K562 (cell line): ENCODE measurements around the gene TPCN1. TPM values are rescaled to one million over a fixed set of nuclear protein-coding genes. Genes with fewer than 3 reads are reported as not detected.

Source experiments
- ATAC-seq: fragments of 200-7000 bp; cut with Tn5 transposase; 3 replicates; pipeline ENCODE4 v1.9.1; 2020; ENCODE audit warnings: moderate library complexity
- BruUV-seq: library from RNA; stranded (reverse); fragments of 400-500 nt; replicated peaks from 2 replicates; lab custom pipeline; 2021; lab: Mats Ljungman, UMichigan
- CTCF ChIA-PET: fragments of 300-600 bp; formaldehyde crosslinking; extraction: SDS; loops from one replicate; lab custom pipeline; 2021; ENCODE audit warnings: low intra/inter-chr PET ratio; lab: Yijun Ruan, JAX
- POLR2A ChIA-PET: fragments of 300-600, 350-650 bp; sonication (Branson Sonifier 250); formaldehyde crosslinking; extraction: SDS; loops from one replicate; lab custom pipeline; 2021; ENCODE audit warnings: antibody characterized with exemption, inconsistent platforms; lab: Yijun Ruan, JAX
- DNase-seq, 4 experiments: peaks; one replicate each; pipeline versions ENCODE4 v3.0.0 to v3.0.0-alpha.2; 2011 to 2018; ENCODE audit warnings: low spot score in 3 of 4, mixed read lengths in 3 of 4; ENCODE audit errors: extremely low read depth in 1 of 4
- FAIRE-seq: peaks from 2 replicates; lab custom pipeline; 2011; peaks lifted over from hg19 to GRCh38; lab: Jason Lieb, UNC
- H2AFZ ChIP-seq: 2 replicates; pipeline ENCODE4 v1.6.0; 2011; ENCODE audit warnings: low read depth, low read length, control low read depth, inconsistent platforms
- H3K27ac ChIP-seq: fragments of 200-600 bp; 3 replicates; pipeline ENCODE4 v1.8.0; 2011; ENCODE audit warnings: low read depth, mild to moderate bottlenecking, control low read depth, inconsistent platforms, low read length, moderate library complexity, mixed read lengths; ENCODE audit errors: extremely low read depth
- H3K27me3 ChIP-seq, 2 experiments: fragments of 300-600 bp in 1 of 2; 2 replicates in 1 of 2; 3 replicates in 1 of 2; pipeline versions ENCODE4 v1.6.0 to v1.8.0; 2011; ENCODE audit warnings: inconsistent platforms in 2 of 2, low read length in 2 of 2, mild to moderate bottlenecking in 1 of 2, mixed read lengths in 1 of 2, moderate library complexity in 1 of 2; ENCODE audit not compliant: control insufficient read depth in 2 of 2, insufficient read depth in 2 of 2
- H3K36me3 ChIP-seq: fragments of 300-600 bp; 3 replicates; pipeline ENCODE4 v1.8.0; 2011; ENCODE audit warnings: mild to moderate bottlenecking, low read length, inconsistent platforms; ENCODE audit not compliant: control insufficient read depth, insufficient read depth
- H3K4me1 ChIP-seq, 2 experiments: fragments of 200-600 bp in 1 of 2; replicated peaks in 1 of 2; 2 replicates in 1 of 2; 3 replicates in 1 of 2; pipeline versions ENCODE4 v1.5.1 to v1.8.0; 2011; ENCODE audit warnings: inconsistent platforms in 2 of 2, low read length in 2 of 2, mild to moderate bottlenecking in 1 of 2, mixed read lengths in 1 of 2, moderate library complexity in 1 of 2; ENCODE audit not compliant: control insufficient read depth in 2 of 2, insufficient read depth in 2 of 2
- H3K4me2 ChIP-seq: 2 replicates; pipeline ENCODE4 v1.6.1; 2011; ENCODE audit warnings: low read length, control low read depth, inconsistent platforms, mixed read lengths; ENCODE audit not compliant: insufficient read depth
- H3K4me3 ChIP-seq: fragments of 200-600 bp; sonication (generic), shearing (Covaris generic); 2 replicates; pipeline ENCODE4 v1.5.1; 2016; ENCODE audit warnings: control low read depth, inconsistent platforms
- H3K79me2 ChIP-seq: fragments of 200-600 bp; 3 replicates; pipeline ENCODE4 v1.8.0; 2011; ENCODE audit warnings: low read length, inconsistent platforms; ENCODE audit not compliant: control insufficient read depth, insufficient read depth
- H3K9ac ChIP-seq, 2 experiments: 2 replicates each; pipeline versions ENCODE4 v1.6.0 to v1.6.1; 2011; ENCODE audit warnings: low read depth in 2 of 2, low read length in 2 of 2, control low read depth in 1 of 2, inconsistent platforms in 1 of 2, mild to moderate bottlenecking in 1 of 2, mixed read lengths in 1 of 2; ENCODE audit not compliant: insufficient read depth in 1 of 2
- H3K9me1 ChIP-seq: one replicate; pipeline ENCODE4 v1.6.0; 2011; ENCODE audit warnings: inconsistent platforms, mild to moderate bottlenecking, low read length, moderate library complexity; ENCODE audit not compliant: control insufficient read depth, insufficient read depth
- H3K9me3 ChIP-seq: replicated peaks from 2 replicates; pipeline ENCODE4 v1.5.1; 2011; ENCODE audit warnings: low read depth, low read length, inconsistent platforms; ENCODE audit not compliant: control insufficient read depth, insufficient read depth
- H4K20me1 ChIP-seq: replicated peaks from 2 replicates; pipeline ENCODE4 v1.6.1; 2011; ENCODE audit warnings: low read length, inconsistent platforms, mixed read lengths; ENCODE audit not compliant: control insufficient read depth, insufficient read depth
- ZNF134 ChIP-seq: fragments of 250-450 bp; sonication (Bioruptor Pico); conservative IDR thresholded peaks from 2 replicates; pipeline ENCODE4 v1.4.0; 2020
- ZNF217 ChIP-seq: sonication (generic); formaldehyde crosslinking; IDR thresholded peaks from 2 replicates; pipeline ENCODE4 v1.8.0; 2022; ENCODE audit warnings: mild to moderate bottlenecking, missing genetic modification reagents
- WGBS: fragments of 100-300 bp; shearing (Covaris generic); methylation state at CpG from one replicate; pipeline ENCODE4 v1.1.6; 2016; ENCODE audit warnings: low coverage, mixed read lengths; ENCODE audit not compliant: insufficient coverage; ENCODE audit errors: missing lambda C conversion rate; 5-methylcytosine and 5-hydroxymethylcytosine counted together
- in situ Hi-C: fragments of 300-500 bp; cut with MboI; formaldehyde crosslinking; loops from 4 replicates; pipeline ENCODE4 v1.15.0; 2018; ENCODE audit warnings: inconsistent platforms, mixed read lengths
- intact Hi-C: fragments of 100-400 bp; cut with micrococcal nuclease; formaldehyde crosslinking; loops from 2 replicates; pipeline ENCODE4 v1.14.2; 2022
- polyA plus RNA-seq, 8 experiments: library from polyadenylated mRNA; depleted of rRNA in 4 of 8; stranded (reverse) in 5 of 8; unstranded in 3 of 8; fragments of >200 nt; fragmentation: Nextera tagmentation in 2 of 8; fragmentation: Illumina TruSeq in 1 of 8; extraction: Ambion mirVana in 2 of 8; extraction: Trizol in 1 of 8; gene quantifications; 2 replicates each; pipeline versions ENCODE4 v1.2.1 to v1.2.3, GENCODE V29; 2011 to 2014; ENCODE audit warnings: inconsistent platforms in 1 of 8, missing spikeins in 1 of 8
- total RNA-seq, 7 experiments: library from RNA; depleted of rRNA in 6 of 7; stranded (reverse); fragments of >200 nt in 6 of 7; fragmentation: Illumina TruSeq in 2 of 7; extraction: Trizol in 2 of 7; gene quantifications; 2 replicates each; pipeline versions ENCODE4 v1.2.1 to v1.2.3, GENCODE V29; 2011 to 2021; ENCODE audit warnings: low replicate concordance in 1 of 7

The TPCN1 gene
- total and polyA plus RNA-seq, 9 of the 15 experiments (the other 6 are each of a cell fraction or from before 2014, with no cell fraction given) = 0.80 to 23.8 (median 7.4) TPM

DNA sequence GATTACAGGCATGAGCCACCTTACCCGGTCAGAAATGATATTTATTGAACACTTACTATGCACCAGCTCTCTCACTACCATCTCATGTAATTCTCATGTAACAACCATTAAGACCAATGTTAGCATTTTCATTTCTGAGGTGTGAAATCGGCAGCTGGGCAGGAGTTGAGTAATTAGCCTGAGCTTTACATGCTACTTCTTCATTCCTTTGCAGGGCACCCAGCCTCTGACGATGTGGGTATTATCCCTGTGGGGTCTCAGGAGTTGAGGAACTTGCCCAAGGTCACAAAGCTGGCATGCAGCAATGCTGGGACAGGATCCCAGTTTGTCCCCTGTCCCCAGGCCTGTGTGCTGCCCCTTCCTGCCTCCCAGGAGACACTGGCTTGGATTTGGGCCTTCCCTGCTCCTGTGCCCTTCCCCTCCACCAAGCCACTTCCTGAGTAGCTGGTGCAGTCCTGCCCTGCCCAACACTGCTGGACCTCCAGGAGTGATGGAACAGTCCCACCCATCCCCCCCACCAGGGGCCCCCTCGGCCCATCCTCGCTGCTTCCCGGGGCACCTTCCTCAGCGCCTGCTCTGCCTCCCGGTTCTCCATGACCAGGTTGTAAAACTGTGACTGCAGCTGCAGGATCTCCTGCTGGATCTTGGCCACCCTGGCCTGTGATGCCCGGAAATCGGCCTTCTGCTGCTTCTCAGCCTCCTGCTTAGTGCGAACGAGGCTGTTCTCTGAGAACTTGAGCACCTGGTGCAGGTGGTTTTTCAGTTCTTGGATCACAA is 21.1 kb upstream of the TPCN1 start:
- H3K4me1 ChIP-seq = peaks cover 12% of the 10 kb centered on the region in 2 experiments; a peak in 4 of 5 replicates

More for the DNA sequence above, 21.1 kb upstream of the TPCN1 start:
- WGBS = 60% methylated on average over 10 of the region's 12 CpGs
- Histone ChIP-seq H3K79me2 (no peaks in the 10 kb centered on the region), H3K9me1 (no peaks in the 10 kb centered on the region), H3K9me3 (no peaks in the 10 kb centered on the region), H3K27me3 (no peaks in the 10 kb centered on the region), H3K4me3 (no peak overlapping the region), H3K9ac (peak overlapping the region in 1 of 2 experiments; percentile 41; a peak in 1 of 4 replicates), H2AFZ (no peak overlapping the region), H3K4me2 (no peak overlapping the region), H3K27ac (no peak overlapping the region), H4K20me1 (peaks cover 4% of the 10 kb centered on the region; the same call in 1 of the 2 replicates), H3K36me3 (no peaks in the 10 kb centered on the region)
- no peak for ATAC-seq
- ChIA-PET POLR2A (interaction anchor here (0.6 kb wide), 1 partner anchor 10 kb away, joined by 3 read pairs; no protein-coding TSS in a partner anchor), CTCF (no interaction called here)
- TF ChIP-seq ZNF134 (CRISPR knock-in tag) (no peak), ZNF217 (no peak)
- intact Hi-C loops (no loop called here), in situ Hi-C loops (no loop called here)
- no TSS peak for BruUV-seq
- no peak for FAIRE-seq
- DNase-seq = peak in 1 of 4 experiments; percentile 5
